Measurements from ENCODE around the gene TKT. TPM values are rescaled to one million over a fixed set of nuclear protein-coding genes. Genes with fewer than 3 reads are reported as not detected.

Gene TKT
- total RNA-seq, 1 donor from 2014 or later = 423 TPM

- DNase-seq (ENCODE audit: extremely low spot score in 2 of 2) = no peak
- H3K4me1 ChIP-seq = peaks cover 50% of the 10 kb centered on the region
- intact Hi-C loops (cut with DNase I) = no loop called here
- H3K27me3 ChIP-seq = no peaks in the 10 kb centered on the region
- H3K27ac ChIP-seq = peak overlapping the region; percentile 16
- H3K9me3 ChIP-seq = no peaks in the 10 kb centered on the region
- H3K36me3 ChIP-seq = peaks cover 0 to 58% of the 10 kb centered on the region in 2 donors
- no peak overlapping the region for H3K4me3 ChIP-seq
- TF ChIP-seq POLR2AphosphoS5 (IDR thresholded peaks at IDR 0.05; ENCODE audit: insufficient read depth in 1 of 2, low read depth in 1 of 2) (peak in 1 of 2 donors; percentile 50), CTCF (IDR thresholded peaks at IDR 0.05) (no peak)
These were observed 17.6 kb downstream of the TKT start for GRCh38 chr3:53238051-53238850.

DNA sequence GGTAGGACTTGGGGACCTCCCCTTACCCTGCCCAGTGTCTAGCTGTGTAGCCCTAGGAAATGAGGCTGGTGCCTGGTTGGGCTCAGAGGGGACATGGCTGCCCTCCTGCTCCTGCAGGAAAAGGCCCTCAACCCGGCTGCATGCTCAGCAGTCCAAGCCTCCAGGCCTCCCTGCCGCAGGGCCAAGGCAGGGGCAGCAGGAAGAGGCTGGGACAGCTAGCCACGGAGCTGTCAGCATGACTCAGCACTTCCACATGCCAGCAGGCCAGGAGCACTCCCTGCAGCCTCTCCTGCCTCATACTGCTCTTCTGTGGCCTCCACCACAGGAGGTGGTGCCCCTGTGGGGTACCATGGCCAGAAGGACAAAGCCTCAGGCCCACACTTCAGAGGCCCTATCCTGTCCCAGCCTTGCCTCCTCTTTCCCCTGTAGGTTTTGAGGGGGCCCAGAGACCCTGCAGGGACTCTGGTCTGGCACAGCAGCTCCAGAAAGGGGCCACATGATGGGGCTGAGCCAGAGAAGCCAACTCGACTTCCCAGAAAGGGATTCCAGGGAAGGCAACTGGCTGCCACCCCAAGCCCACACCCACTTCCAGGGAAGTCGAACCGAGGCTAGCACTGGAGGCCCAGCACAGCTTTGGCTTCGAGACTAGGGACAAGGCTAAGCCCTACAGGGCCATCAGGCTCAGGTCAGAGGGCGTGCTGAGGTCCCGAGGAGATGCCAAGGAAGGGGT lies 19.5 kb downstream of the TKT start:
- intact Hi-C loops (cut with DNase I) = no loop called here
- H3K27ac ChIP-seq = peak overlapping the region; percentile 65
- no peaks in the 10 kb centered on the region for H3K9me3 ChIP-seq
- TF ChIP-seq POLR2A (IDR thresholded peaks at IDR 0.05) (no peak), POLR2AphosphoS5 (IDR thresholded peaks at IDR 0.05; ENCODE audit: insufficient read depth in 1 of 2, low read depth in 1 of 2) (peak in 1 of 2 donors; percentile 30), CTCF (IDR thresholded peaks at IDR 0.05) (no peak)
- H3K36me3 ChIP-seq = peaks cover 0 to 67% of the 10 kb centered on the region in 2 donors
- no peak for DNase-seq (ENCODE audit: extremely low spot score in 2 of 2)
- peaks cover 35% of the 10 kb centered on the region for H3K4me1 ChIP-seq
- H3K4me3 ChIP-seq = no peak overlapping the region
- H3K27me3 ChIP-seq = no peaks in the 10 kb centered on the region

GRCh38 chr3:53235545-53235944 lies 20.3 kb downstream of the TKT start:
- no peaks in the 10 kb centered on the region for H3K9me3 ChIP-seq
- intact Hi-C loops (cut with DNase I) = no loop called here
- H3K27me3 ChIP-seq = no peaks in the 10 kb centered on the region
- no peak overlapping the region for H3K4me3 ChIP-seq
- no peak for TF ChIP-seq CTCF (IDR thresholded peaks at IDR 0.05)
- no peak for TF ChIP-seq POLR2A (IDR thresholded peaks at IDR 0.05)
- no peak for TF ChIP-seq POLR2AphosphoS5 (IDR thresholded peaks at IDR 0.05; ENCODE audit: insufficient read depth in 1 of 2, low read depth in 1 of 2)
- peaks cover 0 to 67% of the 10 kb centered on the region in 2 donors for H3K36me3 ChIP-seq
- no peak for DNase-seq (ENCODE audit: extremely low spot score in 2 of 2)
- peak overlapping the region; percentile 65 for H3K27ac ChIP-seq
- H3K4me1 ChIP-seq = peaks cover 35% of the 10 kb centered on the region

DNA sequence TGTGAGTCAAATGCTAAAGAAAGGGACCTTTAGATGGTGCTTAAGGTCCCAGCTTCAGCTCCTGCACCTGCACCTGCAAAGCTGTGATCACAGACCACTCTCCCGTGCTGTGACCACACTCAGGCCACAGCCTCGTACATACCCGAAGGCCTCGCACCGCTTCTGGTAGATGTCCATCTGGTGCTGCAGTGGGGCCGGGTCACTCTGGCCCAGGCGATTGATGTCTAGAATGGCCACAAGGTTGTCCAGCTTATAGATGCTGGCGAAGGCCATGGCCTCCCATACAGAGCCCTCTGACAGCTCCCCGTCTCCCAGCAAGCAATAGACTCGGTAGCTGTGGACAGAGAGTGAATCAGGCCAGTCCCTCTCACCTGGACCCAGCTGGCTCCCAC lies 21.0 kb downstream of the TKT start:
- TF ChIP-seq CTCF (IDR thresholded peaks at IDR 0.05) = no peak
- TF ChIP-seq POLR2A (IDR thresholded peaks at IDR 0.05) = no peak
- no peak for TF ChIP-seq POLR2AphosphoS5 (IDR thresholded peaks at IDR 0.05; ENCODE audit: insufficient read depth in 1 of 2, low read depth in 1 of 2)
- H3K4me3 ChIP-seq = no peak overlapping the region
- no peak overlapping the region for H3K27ac ChIP-seq
- H3K4me1 ChIP-seq = peaks cover 35% of the 10 kb centered on the region
- intact Hi-C loops (cut with DNase I) = no loop called here
- no peak for DNase-seq (ENCODE audit: extremely low spot score in 2 of 2)
- peaks cover 0 to 67% of the 10 kb centered on the region in 2 donors for H3K36me3 ChIP-seq
- no peaks in the 10 kb centered on the region for H3K27me3 ChIP-seq
- no peaks in the 10 kb centered on the region for H3K9me3 ChIP-seq

Measured in vagina (tissue), 2 donors.